GM23338 (cell line): ENCODE results near the gene MAGI1. TPM values are rescaled to one million over a fixed set of nuclear protein-coding genes. Genes with fewer than 3 reads are reported as not detected.

Experiments
- ATAC-seq: fragments of 200-7000 bp; cut with Tn5 transposase; 3 replicates; pipeline ENCODE4 v1.9.1; 2020
- DNase-seq: peaks from one replicate; pipeline ENCODE4 v3.0.0-alpha.2; 2015; ENCODE audit warnings: low spot score
- H2AFZ ChIP-seq: fragments of 200-600 bp; sonication (generic); 2 replicates; pipeline ENCODE4 v1.8.0; 2016; ENCODE audit warnings: antibody characterized with exemption, mild to moderate bottlenecking, moderate library complexity
- H3F3A ChIP-seq: fragments of 200-600 bp; sonication (generic); replicated peaks from 2 replicates; pipeline ENCODE4 v1.8.0; 2017; ENCODE audit warnings: antibody characterized with exemption, mixed run types, low read depth
- H3K27ac ChIP-seq: fragments of 200-600 bp; sonication (generic); 2 replicates; pipeline ENCODE4 v1.6.1; 2016; ENCODE audit warnings: low read depth
- H3K27me3 ChIP-seq: fragments of 200-600 bp; sonication (generic); 2 replicates; pipeline ENCODE4 v1.8.0; 2016; ENCODE audit warnings: mild to moderate bottlenecking, mixed run types, moderate library complexity; ENCODE audit not compliant: insufficient read depth
- H3K36me3 ChIP-seq: fragments of 200-600 bp; sonication (generic); 2 replicates; pipeline ENCODE4 v1.8.0; 2016; ENCODE audit warnings: mild to moderate bottlenecking; ENCODE audit not compliant: insufficient read depth
- H3K4me1 ChIP-seq: fragments of 200-600 bp; sonication (generic); 2 replicates; pipeline ENCODE4 v1.8.0; 2016; ENCODE audit warnings: mild to moderate bottlenecking, moderate library complexity; ENCODE audit not compliant: insufficient read depth
- H3K4me2 ChIP-seq: fragments of 200-600 bp; sonication (generic); 2 replicates; pipeline ENCODE4 v1.7.1; 2017; ENCODE audit warnings: mixed run types
- H3K4me3 ChIP-seq: fragments of 200-600 bp; sonication (generic); 2 replicates; pipeline ENCODE4 v1.6.1; 2016; ENCODE audit warnings: mixed run types
- H3K79me2 ChIP-seq: fragments of 200-600 bp; sonication (generic); replicated peaks from 2 replicates; pipeline ENCODE4 v1.8.0; 2017; ENCODE audit warnings: mild to moderate bottlenecking; ENCODE audit not compliant: insufficient read depth
- H3K9me2 ChIP-seq: fragments of 200-600 bp; sonication (generic); 2 replicates; pipeline ENCODE4 v1.8.0; 2017; ENCODE audit not compliant: insufficient read depth
- H4K20me1 ChIP-seq: fragments of 200-600 bp; sonication (generic); replicated peaks from 2 replicates; pipeline ENCODE4 v1.8.0; 2017; ENCODE audit warnings: mild to moderate bottlenecking; ENCODE audit not compliant: insufficient read depth
- H3K27ac Mint-ChIP-seq: 2 replicates; pipeline ENCODE4 v1.8.0; 2020; ENCODE audit warnings: inconsistent platforms, mild to moderate bottlenecking, moderate library complexity, mixed read lengths
- H3K27me3 Mint-ChIP-seq: 3 replicates; pipeline ENCODE4 v1.8.0; 2022; ENCODE audit warnings: low read depth, mild to moderate bottlenecking, moderate library complexity, mixed read lengths, inconsistent platforms; ENCODE audit not compliant: insufficient read depth, poor library complexity
- H3K36me3 Mint-ChIP-seq: 3 replicates; pipeline ENCODE4 v1.8.0; 2021; ENCODE audit warnings: low read depth, mild to moderate bottlenecking, inconsistent platforms, moderate library complexity, mixed read lengths
- H3K4me1 Mint-ChIP-seq: 3 replicates; pipeline ENCODE4 v1.8.0; 2020; ENCODE audit warnings: mild to moderate bottlenecking, inconsistent platforms, mixed read lengths
- H3K4me3 Mint-ChIP-seq: 3 replicates; pipeline ENCODE4 v1.8.0; 2021; ENCODE audit warnings: moderate library complexity, mild to moderate bottlenecking, inconsistent platforms, mixed read lengths
- H3K9me3 Mint-ChIP-seq: 3 replicates; pipeline ENCODE4 v1.8.0; 2020; ENCODE audit warnings: moderate library complexity, mild to moderate bottlenecking, inconsistent platforms, mixed read lengths
- CREB1 ChIP-seq: fragments of 250-450 bp; sonication (Bioruptor Pico); IDR thresholded peaks from 2 replicates; pipeline ENCODE4 v1.5.0; 2020; ENCODE audit warnings: low read depth, mild to moderate bottlenecking, moderate library complexity
- ETS1 ChIP-seq: IDR thresholded peaks from 2 replicates; pipeline ENCODE4 v1.6.1; 2016; ENCODE audit warnings: antibody characterized with exemption
- EZH2 ChIP-seq: fragments of 200-600 bp; sonication (generic); IDR thresholded peaks from one replicate; pipeline ENCODE4 v1.8.0; 2017; ENCODE audit warnings: antibody characterized with exemption, mild to moderate bottlenecking, low read depth; ENCODE audit not compliant: unreplicated experiment
- EZH2phosphoT487 ChIP-seq: fragments of 200-600 bp; sonication (generic); IDR thresholded peaks from one replicate; pipeline ENCODE4 v1.8.1; 2018; ENCODE audit warnings: antibody characterized with exemption; ENCODE audit not compliant: unreplicated experiment
- JUNB ChIP-seq: IDR thresholded peaks from one replicate; pipeline ENCODE4 v1.6.1; 2016; ENCODE audit warnings: antibody characterized with exemption; ENCODE audit not compliant: unreplicated experiment
- NANOG ChIP-seq: IDR thresholded peaks from 2 replicates; pipeline ENCODE4 v1.6.1; 2016; ENCODE audit warnings: antibody characterized with exemption, borderline replicate concordance
- POLR2AphosphoS5 ChIP-seq: IDR thresholded peaks from 2 replicates; pipeline ENCODE4 v1.6.1; 2016; ENCODE audit warnings: antibody characterized with exemption, low read depth
- REST ChIP-seq: IDR thresholded peaks from one replicate; pipeline ENCODE4 v1.6.1; 2018; ENCODE audit warnings: antibody characterized with exemption; ENCODE audit not compliant: unreplicated experiment
- STAT1 ChIP-seq: IDR thresholded peaks from one replicate; pipeline ENCODE4 v1.6.1; 2016; ENCODE audit warnings: antibody characterized with exemption; ENCODE audit not compliant: unreplicated experiment
- ZNF114 ChIP-seq: fragments of 250-450 bp; sonication (Bioruptor Pico); IDR thresholded peaks from 2 replicates; pipeline ENCODE4 v1.5.0; 2020; ENCODE audit warnings: mild to moderate bottlenecking, moderate library complexity
- ZNF331 ChIP-seq: fragments of 250-450 bp; sonication (Bioruptor Pico); IDR thresholded peaks from 2 replicates; pipeline ENCODE4 v1.5.0; 2020; ENCODE audit warnings: low read depth, mild to moderate bottlenecking, moderate library complexity
- ZNF462 ChIP-seq: fragments of 250-450 bp; sonication (Bioruptor Pico); IDR thresholded peaks from 2 replicates; pipeline ENCODE4 v1.5.0; 2020; ENCODE audit warnings: mild to moderate bottlenecking, moderate library complexity
- polyA plus RNA-seq: library from polyadenylated mRNA; unstranded; fragments of >200 nt; fragmentation: Nextera tagmentation; extraction: Ambion mirVana; gene quantifications from 2 replicates; pipeline ENCODE4 v1.2.1, GENCODE V29; 2016
- total RNA-seq: library from RNA; depleted of rRNA; stranded (reverse); fragments of >200 nt; shearing (Covaris generic); gene quantifications from 2 replicates; pipeline ENCODE4 v1.2.3, GENCODE V29; 2014
- TF ChIP-seq, protein P1 (sequence below), 2 experiments: fragments of 200-600 bp in 1 of 2; sonication (generic) in 1 of 2; conservative IDR thresholded peaks; 2 replicates each; pipeline versions ENCODE4 v1.5.1 to v1.6.1; 2016 to 2017; ENCODE audit warnings: antibody characterized with exemption in 2 of 2, low read depth in 2 of 2, mild to moderate bottlenecking in 2 of 2, moderate library complexity in 1 of 2

Gene MAGI1
- total and polyA plus RNA-seq, 2 experiments from 2014 or later: 27.4 to 71.2 TPM

- Mint-ChIP-seq H3K4me1 (peaks cover 78% of the 10 kb centered on the region), H3K9me3 (no peaks in the 10 kb centered on the region), H3K27me3 (no peaks in the 10 kb centered on the region), H3K27ac (peak overlapping the region; percentile 43), H3K4me3 (peak overlapping the region; percentile 43), H3K36me3 (no peaks in the 10 kb centered on the region)
- H2AFZ ChIP-seq: no peak overlapping the region
- DNase-seq: no peak
- H3K27ac ChIP-seq: no peak overlapping the region
- 0 out of 2 replicates have a peak, but pooled peaks cover 7% of the 10 kb centered on the region for H4K20me1 ChIP-seq
- H3K36me3 ChIP-seq: no peaks in the 10 kb centered on the region
- H3K27me3 ChIP-seq: no peaks in the 10 kb centered on the region
- peaks cover 5% of the 10 kb centered on the region; the same call in 1 of the 2 replicates for H3K9me2 ChIP-seq
- no peak overlapping the region for H3K4me3 ChIP-seq
- peaks cover 82% of the 10 kb centered on the region for H3K4me1 ChIP-seq
- TF ChIP-seq ZNF462 (CRISPR knock-in tag) (no peak), CREB1 (CRISPR knock-in tag) (no peak), JUNB (no peak), ZNF331 (CRISPR knock-in tag) (no peak), ZNF114 (CRISPR knock-in tag) (no peak), ETS1 (no peak), POLR2AphosphoS5 (no peak), REST (no peak), EZH2 (no peak), STAT1 (no peak), NANOG (no peak), EZH2phosphoT487 (no peak)
- TF ChIP-seq, protein P1, sequence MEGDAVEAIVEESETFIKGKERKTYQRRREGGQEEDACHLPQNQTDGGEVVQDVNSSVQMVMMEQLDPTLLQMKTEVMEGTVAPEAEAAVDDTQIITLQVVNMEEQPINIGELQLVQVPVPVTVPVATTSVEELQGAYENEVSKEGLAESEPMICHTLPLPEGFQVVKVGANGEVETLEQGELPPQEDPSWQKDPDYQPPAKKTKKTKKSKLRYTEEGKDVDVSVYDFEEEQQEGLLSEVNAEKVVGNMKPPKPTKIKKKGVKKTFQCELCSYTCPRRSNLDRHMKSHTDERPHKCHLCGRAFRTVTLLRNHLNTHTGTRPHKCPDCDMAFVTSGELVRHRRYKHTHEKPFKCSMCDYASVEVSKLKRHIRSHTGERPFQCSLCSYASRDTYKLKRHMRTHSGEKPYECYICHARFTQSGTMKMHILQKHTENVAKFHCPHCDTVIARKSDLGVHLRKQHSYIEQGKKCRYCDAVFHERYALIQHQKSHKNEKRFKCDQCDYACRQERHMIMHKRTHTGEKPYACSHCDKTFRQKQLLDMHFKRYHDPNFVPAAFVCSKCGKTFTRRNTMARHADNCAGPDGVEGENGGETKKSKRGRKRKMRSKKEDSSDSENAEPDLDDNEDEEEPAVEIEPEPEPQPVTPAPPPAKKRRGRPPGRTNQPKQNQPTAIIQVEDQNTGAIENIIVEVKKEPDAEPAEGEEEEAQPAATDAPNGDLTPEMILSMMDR (conservative IDR thresholded peaks at IDR 0.05; ENCODE audit: low read depth in 2 of 2): no peak
- H3K79me2 ChIP-seq: peaks cover 73% of the 10 kb centered on the region
- ATAC-seq: no peak; the same call in 2 of the 3 replicates
- H3F3A ChIP-seq: no peaks in the 10 kb centered on the region
- H3K4me2 ChIP-seq: peak overlapping the region; percentile 40
Measured at GRCh38 chr3:65483011-65483410, 555.7 kb downstream of the MAGI1 start.
